ENCODE data around the gene THRB.

Gene THRB

GRCh38 chr3:24361623-24362022, 133.0 kb downstream of the THRB start:
- WGBS, 2 donors (ENCODE audit: extremely low coverage in 2 of 2, insufficient read length in 2 of 2, insufficient replicate concordance in 1 of 2), result no CpG with 5 or more reads among the region's 2 CpGs
- H3K36me3 ChIP-seq (replicated peaks in 1 of 2; ENCODE audit: control insufficient read depth in 2 of 2, insufficient read depth in 2 of 2, low read length in 2 of 2), result no peaks in the 10 kb centered on the region
- no peak overlapping the region for H3K4ac ChIP-seq (ENCODE audit: low read length)
- H3K79me1 ChIP-seq (ENCODE audit: low read depth, low read length), result no peaks in the 10 kb centered on the region
- no peak overlapping the region for H3K14ac ChIP-seq (ENCODE audit: low read length)
- no peak overlapping the region for H4K8ac ChIP-seq (ENCODE audit: low read depth, low read length)
- H3K4me1 ChIP-seq (ENCODE audit: control insufficient read depth in 2 of 2, insufficient read depth in 1 of 2, low read depth in 1 of 2, low read length in 2 of 2), result peaks cover 0 to 2% of the 10 kb centered on the region in 2 donors
- DNase-seq (ENCODE audit: low spot score), result no peak
- no peak overlapping the region for H2BK5ac ChIP-seq (ENCODE audit: low read length)
- no peak overlapping the region for H3K18ac ChIP-seq (ENCODE audit: low read length)
- H3K27ac ChIP-seq (replicated peaks; ENCODE audit: low read length), result no peak overlapping the region
- no peak overlapping the region for H2AK5ac ChIP-seq (ENCODE audit: low read depth, low read length)
- H3K9me3 ChIP-seq (replicated peaks in 1 of 2; ENCODE audit: control insufficient read depth in 2 of 2, insufficient read depth in 1 of 2, low read depth in 1 of 2, low read length in 2 of 2), result no peaks in the 10 kb centered on the region
- H3K27me3 ChIP-seq (ENCODE audit: control insufficient read depth in 3 of 3, insufficient read depth in 3 of 3, low read depth in 1 of 3, low read length in 3 of 3), result no peaks in the 10 kb centered on the region
- no peak overlapping the region for H3K23ac ChIP-seq (ENCODE audit: low read depth, low read length, poor library complexity)
- H3K9ac ChIP-seq (ENCODE audit: low read depth, low read length, poor library complexity), result no peak overlapping the region
- H2BK15ac ChIP-seq (ENCODE audit: low read length), result no peak overlapping the region
- no peak overlapping the region for H4K91ac ChIP-seq (ENCODE audit: low read depth, low read length, poor library complexity)
- H3K4me2 ChIP-seq (ENCODE audit: insufficient read depth, low read length, poor library complexity, severe bottlenecking), result no peak overlapping the region
- no peak overlapping the region for H2BK12ac ChIP-seq (ENCODE audit: low read length)
- H3K4me3 ChIP-seq (ENCODE audit: low read length in 2 of 2), result no peak overlapping the region
- H2AFZ ChIP-seq (ENCODE audit: low read length), result no peak overlapping the region
- H2BK120ac ChIP-seq (ENCODE audit: low read depth, low read length), result no peak overlapping the region

GRCh38 chr3:24360957-24361356, 133.7 kb downstream of the THRB start:
- Histone ChIP-seq H2AFZ (ENCODE audit: low read length) (no peak overlapping the region), H3K79me1 (ENCODE audit: low read depth, low read length) (no peaks in the 10 kb centered on the region), H2BK120ac (ENCODE audit: low read depth, low read length) (no peak overlapping the region), H3K14ac (ENCODE audit: low read length) (no peak overlapping the region), H3K4me2 (ENCODE audit: insufficient read depth, low read length, poor library complexity, severe bottlenecking) (no peak overlapping the region), H4K91ac (ENCODE audit: low read depth, low read length, poor library complexity) (no peak overlapping the region), H3K4me3 (ENCODE audit: low read length in 2 of 2) (no peak overlapping the region), H3K9ac (ENCODE audit: low read depth, low read length, poor library complexity) (no peak overlapping the region), H2BK5ac (ENCODE audit: low read length) (no peak overlapping the region), H2BK12ac (ENCODE audit: low read length) (no peak overlapping the region), H3K36me3 (replicated peaks in 1 of 2; ENCODE audit: control insufficient read depth in 2 of 2, insufficient read depth in 2 of 2, low read length in 2 of 2) (no peaks in the 10 kb centered on the region), H3K27me3 (ENCODE audit: control insufficient read depth in 3 of 3, insufficient read depth in 3 of 3, low read depth in 1 of 3, low read length in 3 of 3) (no peaks in the 10 kb centered on the region), H3K27ac (replicated peaks; ENCODE audit: low read length) (no peak overlapping the region), H3K4me1 (ENCODE audit: control insufficient read depth in 2 of 2, insufficient read depth in 1 of 2, low read depth in 1 of 2, low read length in 2 of 2) (peaks cover 0 to 2% of the 10 kb centered on the region in 2 donors), H4K8ac (ENCODE audit: low read depth, low read length) (no peak overlapping the region), H3K4ac (ENCODE audit: low read length) (no peak overlapping the region), H2BK15ac (ENCODE audit: low read length) (no peak overlapping the region), H3K18ac (ENCODE audit: low read length) (no peak overlapping the region), H3K23ac (ENCODE audit: low read depth, low read length, poor library complexity) (no peak overlapping the region), H2AK5ac (ENCODE audit: low read depth, low read length) (no peak overlapping the region), H3K9me3 (replicated peaks in 1 of 2; ENCODE audit: control insufficient read depth in 2 of 2, insufficient read depth in 1 of 2, low read depth in 1 of 2, low read length in 2 of 2) (no peaks in the 10 kb centered on the region)
- no peak for DNase-seq (ENCODE audit: low spot score)

DNA sequence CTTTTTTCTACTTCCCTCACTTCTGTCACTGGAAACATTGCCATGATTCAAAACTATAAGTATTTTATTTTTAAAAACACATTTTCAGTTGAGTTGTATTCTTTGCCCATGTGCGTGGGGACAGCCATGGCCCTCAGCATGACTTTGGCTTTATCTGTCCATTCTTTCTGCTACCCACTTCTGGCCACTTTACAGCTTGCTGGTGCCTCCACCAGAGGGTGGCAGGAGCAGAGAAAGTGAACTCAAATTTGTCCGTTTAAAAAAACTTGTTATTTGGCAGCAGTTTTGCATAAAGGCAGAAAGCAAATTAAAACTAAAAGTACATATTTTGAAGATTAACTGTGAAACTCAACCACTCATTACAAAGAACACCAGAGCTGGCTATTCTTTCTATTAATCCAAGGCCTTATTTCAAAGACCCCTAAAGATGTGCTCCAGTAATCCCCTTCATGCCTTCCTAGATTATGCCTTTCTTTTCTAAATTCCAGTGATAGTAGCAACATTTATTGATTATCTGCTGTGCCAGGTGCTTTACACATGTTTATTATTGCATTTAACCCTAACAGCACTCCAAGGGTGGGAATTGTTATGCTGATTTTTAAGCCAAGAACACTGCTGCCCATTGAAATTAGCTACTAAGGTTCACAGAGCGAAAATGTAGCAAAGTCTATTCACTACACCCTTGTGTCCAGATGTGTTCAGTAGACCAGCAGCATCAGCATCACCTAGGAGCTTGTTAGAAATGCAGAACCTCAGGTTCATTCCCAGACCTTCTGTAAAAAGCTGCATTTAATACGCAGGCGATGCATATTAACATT, 134.8 kb downstream of the THRB start:
- peaks cover 0 to 2% of the 10 kb centered on the region in 2 donors for H3K4me1 ChIP-seq (ENCODE audit: control insufficient read depth in 2 of 2, insufficient read depth in 1 of 2, low read depth in 1 of 2, low read length in 2 of 2)
- H3K9me3 ChIP-seq (replicated peaks in 1 of 2; ENCODE audit: control insufficient read depth in 2 of 2, insufficient read depth in 1 of 2, low read depth in 1 of 2, low read length in 2 of 2), result no peaks in the 10 kb centered on the region
- WGBS, 2 donors (ENCODE audit: extremely low coverage in 2 of 2, insufficient read length in 2 of 2, insufficient replicate concordance in 1 of 2), result no CpG with 5 or more reads among the region's 5 CpGs

GRCh38 chr3:24359102-24359501, 135.5 kb downstream of the THRB start:
- Histone ChIP-seq H3K18ac (ENCODE audit: low read length) (no peak overlapping the region), H2BK120ac (ENCODE audit: low read depth, low read length) (no peak overlapping the region), H3K27ac (replicated peaks; ENCODE audit: low read length) (no peak overlapping the region), H2BK15ac (ENCODE audit: low read length) (no peak overlapping the region), H2AFZ (ENCODE audit: low read length) (no peak overlapping the region), H3K9ac (ENCODE audit: low read depth, low read length, poor library complexity) (no peak overlapping the region), H3K4me2 (ENCODE audit: insufficient read depth, low read length, poor library complexity, severe bottlenecking) (no peak overlapping the region), H4K91ac (ENCODE audit: low read depth, low read length, poor library complexity) (no peak overlapping the region), H3K23ac (ENCODE audit: low read depth, low read length, poor library complexity) (no peak overlapping the region), H3K79me1 (ENCODE audit: low read depth, low read length) (no peaks in the 10 kb centered on the region), H2AK5ac (ENCODE audit: low read depth, low read length) (no peak overlapping the region), H3K14ac (ENCODE audit: low read length) (no peak overlapping the region), H3K4me1 (ENCODE audit: control insufficient read depth in 2 of 2, insufficient read depth in 1 of 2, low read depth in 1 of 2, low read length in 2 of 2) (peaks cover 0 to 2% of the 10 kb centered on the region in 2 donors), H3K4ac (ENCODE audit: low read length) (no peak overlapping the region), H3K27me3 (ENCODE audit: control insufficient read depth in 3 of 3, insufficient read depth in 3 of 3, low read depth in 1 of 3, low read length in 3 of 3) (no peaks in the 10 kb centered on the region), H4K8ac (ENCODE audit: low read depth, low read length) (no peak overlapping the region), H3K4me3 (ENCODE audit: low read length in 2 of 2) (no peak overlapping the region), H2BK5ac (ENCODE audit: low read length) (no peak overlapping the region), H3K36me3 (replicated peaks in 1 of 2; ENCODE audit: control insufficient read depth in 2 of 2, insufficient read depth in 2 of 2, low read length in 2 of 2) (no peaks in the 10 kb centered on the region), H3K9me3 (replicated peaks in 1 of 2; ENCODE audit: control insufficient read depth in 2 of 2, insufficient read depth in 1 of 2, low read depth in 1 of 2, low read length in 2 of 2) (no peaks in the 10 kb centered on the region), H2BK12ac (ENCODE audit: low read length) (no peak overlapping the region)
- WGBS, 2 donors (ENCODE audit: extremely low coverage in 2 of 2, insufficient read length in 2 of 2, insufficient replicate concordance in 1 of 2), result no CpG with 5 or more reads among the region's 1 CpG
- DNase-seq (ENCODE audit: low spot score), result no peak

More for the DNA sequence above, 134.8 kb downstream of the THRB start:
- H3K79me1 ChIP-seq (ENCODE audit: low read depth, low read length), result no peaks in the 10 kb centered on the region
- DNase-seq (ENCODE audit: low spot score), result no peak
- no peak overlapping the region for H2AFZ ChIP-seq (ENCODE audit: low read length)
- no peak overlapping the region for H3K4me3 ChIP-seq (ENCODE audit: low read length in 2 of 2)
- H3K23ac ChIP-seq (ENCODE audit: low read depth, low read length, poor library complexity), result no peak overlapping the region
- no peak overlapping the region for H4K91ac ChIP-seq (ENCODE audit: low read depth, low read length, poor library complexity)
- H2BK15ac ChIP-seq (ENCODE audit: low read length), result no peak overlapping the region
- H3K14ac ChIP-seq (ENCODE audit: low read length), result no peak overlapping the region
- H3K9ac ChIP-seq (ENCODE audit: low read depth, low read length, poor library complexity), result no peak overlapping the region
- no peak overlapping the region for H2AK5ac ChIP-seq (ENCODE audit: low read depth, low read length)
- no peak overlapping the region for H3K18ac ChIP-seq (ENCODE audit: low read length)
- no peak overlapping the region for H2BK12ac ChIP-seq (ENCODE audit: low read length)
- H4K8ac ChIP-seq (ENCODE audit: low read depth, low read length), result no peak overlapping the region
- H3K27me3 ChIP-seq (ENCODE audit: control insufficient read depth in 3 of 3, insufficient read depth in 3 of 3, low read depth in 1 of 3, low read length in 3 of 3), result no peaks in the 10 kb centered on the region
- no peak overlapping the region for H3K4me2 ChIP-seq (ENCODE audit: insufficient read depth, low read length, poor library complexity, severe bottlenecking)
- no peak overlapping the region for H2BK120ac ChIP-seq (ENCODE audit: low read depth, low read length)
- no peak overlapping the region for H3K4ac ChIP-seq (ENCODE audit: low read length)
- H3K36me3 ChIP-seq (replicated peaks in 1 of 2; ENCODE audit: control insufficient read depth in 2 of 2, insufficient read depth in 2 of 2, low read length in 2 of 2), result no peaks in the 10 kb centered on the region
- H2BK5ac ChIP-seq (ENCODE audit: low read length), result no peak overlapping the region
- H3K27ac ChIP-seq (replicated peaks; ENCODE audit: low read length), result no peak overlapping the region
